ENCODE results near the gene LINGO1. TPM values are rescaled to one million over a fixed set of nuclear protein-coding genes. Genes with fewer than 3 reads are reported as not detected.

LINGO1 gene
- polyA plus RNA-seq, 12 donors: 6.1 to 30.9 (median 9.7) TPM; not detected in 1

DNA sequence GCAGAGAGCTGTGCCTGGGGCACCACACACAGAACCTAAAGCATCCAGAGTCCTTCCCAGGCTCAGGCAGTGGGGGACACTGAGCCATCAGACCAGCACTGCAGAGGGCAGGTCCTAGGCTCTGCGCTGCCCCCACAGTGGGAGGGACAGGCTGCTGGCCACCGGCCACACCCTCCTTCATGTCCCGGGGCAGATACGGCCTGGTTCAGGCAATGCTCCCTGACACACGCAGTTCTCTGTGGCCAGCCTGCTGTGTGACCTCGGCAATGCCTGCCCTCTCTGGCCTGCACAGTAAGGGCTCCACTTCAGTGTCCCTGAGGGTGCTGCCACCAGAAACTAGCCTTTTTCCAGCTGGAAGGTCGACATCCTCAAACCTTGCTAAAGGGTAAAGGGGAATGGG lies 12.4 kb downstream of the LINGO1 start:
- no peak for DNase-seq

DNA sequence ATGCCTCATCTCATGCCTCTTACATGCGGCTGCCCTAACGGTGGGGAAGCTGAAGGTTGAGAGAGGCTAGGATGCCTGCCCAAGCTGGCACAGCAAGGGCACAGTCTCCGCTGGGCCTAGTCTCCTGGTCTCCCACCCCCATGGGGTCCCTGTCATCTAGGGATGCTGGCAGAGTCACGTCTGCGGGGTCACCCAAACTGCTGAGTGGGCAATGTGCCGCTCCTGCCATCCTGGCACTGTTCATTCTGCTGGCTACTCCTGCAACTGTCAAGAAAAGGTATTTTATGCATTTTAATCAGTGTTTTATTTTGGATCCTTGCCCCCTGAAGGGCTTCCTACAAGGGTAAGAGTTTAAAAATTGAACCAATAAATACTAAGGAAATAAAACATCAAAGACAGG lies 12.8 kb downstream of the LINGO1 start:
- no peak for DNase-seq

DNA sequence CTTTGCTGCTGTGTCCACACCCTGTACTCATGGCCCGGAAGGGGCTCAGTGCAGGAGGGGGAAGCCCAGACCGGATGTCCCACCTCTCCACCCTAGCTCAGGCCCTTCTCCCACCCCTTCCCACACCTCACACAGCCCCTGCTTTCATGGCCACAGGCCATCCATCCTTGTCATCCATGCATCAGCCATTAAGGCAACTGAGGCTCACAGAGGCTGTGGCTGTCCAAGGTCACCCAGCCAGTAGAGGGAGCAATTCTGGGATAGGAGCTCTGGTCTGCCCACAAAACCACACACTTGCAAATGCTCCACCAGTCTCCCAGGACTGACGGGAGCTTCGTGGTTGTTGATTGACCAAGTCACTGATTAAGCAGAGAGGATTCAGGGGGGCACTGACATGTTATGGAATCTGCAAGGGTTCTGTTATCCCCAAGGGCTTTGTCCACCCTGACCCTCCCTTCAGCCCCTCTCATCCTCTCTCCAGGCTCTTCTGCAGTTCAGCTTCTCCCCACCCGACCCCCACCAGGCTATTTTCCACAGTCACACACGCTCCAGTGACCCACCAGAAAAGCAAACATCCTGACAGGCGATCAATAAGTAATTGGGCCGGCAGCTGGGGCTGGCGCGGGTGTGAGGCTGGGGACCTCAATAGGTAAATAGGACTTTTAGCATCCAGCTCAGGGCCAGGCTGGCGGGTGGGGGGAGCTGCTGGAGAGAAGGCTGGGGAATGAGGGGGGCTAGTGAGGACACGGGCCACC lies 15.1 kb downstream of the LINGO1 start:
- DNase-seq: no peak

DNA sequence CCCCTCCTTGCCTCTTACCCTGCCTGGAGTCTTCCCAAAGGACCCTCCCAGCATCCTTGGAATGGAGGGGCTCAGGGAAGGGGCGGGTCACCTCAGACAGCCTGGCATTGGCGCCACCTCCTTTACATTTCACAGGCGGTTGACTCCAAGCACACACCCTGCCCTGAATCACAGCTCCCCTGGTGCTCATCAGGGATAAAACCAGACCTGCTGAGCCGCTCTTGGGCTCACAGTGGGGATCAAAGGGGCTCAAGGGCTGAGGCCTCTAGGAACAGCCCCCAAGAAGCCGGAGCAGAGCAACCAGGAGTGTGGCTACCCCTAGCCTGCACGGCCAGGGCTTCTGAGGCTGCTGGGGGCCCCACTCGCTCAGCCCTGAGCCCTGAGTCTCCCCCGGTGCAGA lies 16.6 kb downstream of the LINGO1 start:
- DNase-seq: no peak

DNA sequence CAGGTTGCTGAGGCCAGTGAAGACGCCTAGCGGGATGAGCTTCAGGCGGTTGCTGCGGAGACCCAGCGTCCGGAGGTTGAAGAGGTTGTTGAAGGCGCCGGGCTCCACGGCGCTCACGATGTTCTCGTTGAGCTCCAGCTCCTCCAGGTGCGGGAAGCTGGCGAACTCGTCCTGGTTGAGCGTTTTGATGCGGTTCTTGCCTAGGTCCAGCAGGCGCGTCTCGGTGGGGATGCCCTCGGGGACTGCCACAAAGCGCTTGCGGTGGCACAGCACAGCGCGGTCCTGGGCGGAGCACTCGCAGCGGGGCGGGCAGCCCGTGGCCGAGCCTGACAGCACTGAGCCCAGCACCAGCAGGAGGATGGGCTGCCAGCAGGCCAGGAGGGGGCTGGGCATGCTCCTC lies 17.2 kb downstream of the LINGO1 start:
- no peak for DNase-seq

DNA sequence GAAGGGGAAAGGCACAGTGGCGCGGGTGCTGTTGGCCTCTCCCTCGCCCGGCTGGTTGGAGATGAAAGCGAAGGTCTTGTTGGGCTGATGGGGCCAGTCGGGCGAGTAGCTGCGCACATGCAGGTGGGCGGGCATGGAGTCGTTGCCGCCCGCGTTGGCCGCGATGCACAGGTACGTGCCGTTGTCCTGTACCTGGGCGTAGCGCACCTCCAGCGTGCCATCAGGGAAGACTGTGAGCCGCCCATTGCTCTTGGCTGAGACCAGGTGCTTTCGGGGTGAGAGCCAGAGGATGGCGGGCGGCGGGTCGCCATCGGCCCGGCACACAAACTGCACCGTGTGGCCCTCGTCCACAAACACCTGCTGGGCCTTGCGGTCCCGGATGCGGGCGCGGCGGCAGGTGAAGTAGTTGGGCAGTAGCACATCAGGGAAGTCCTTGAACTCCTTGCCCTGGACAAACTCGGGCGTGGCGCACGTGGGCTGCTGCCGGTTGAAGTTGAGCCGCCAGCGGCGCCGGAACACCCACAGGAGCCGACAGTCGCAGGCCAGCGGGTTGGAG lies 18.4 kb downstream of the LINGO1 start:
- no peak for DNase-seq

DNA sequence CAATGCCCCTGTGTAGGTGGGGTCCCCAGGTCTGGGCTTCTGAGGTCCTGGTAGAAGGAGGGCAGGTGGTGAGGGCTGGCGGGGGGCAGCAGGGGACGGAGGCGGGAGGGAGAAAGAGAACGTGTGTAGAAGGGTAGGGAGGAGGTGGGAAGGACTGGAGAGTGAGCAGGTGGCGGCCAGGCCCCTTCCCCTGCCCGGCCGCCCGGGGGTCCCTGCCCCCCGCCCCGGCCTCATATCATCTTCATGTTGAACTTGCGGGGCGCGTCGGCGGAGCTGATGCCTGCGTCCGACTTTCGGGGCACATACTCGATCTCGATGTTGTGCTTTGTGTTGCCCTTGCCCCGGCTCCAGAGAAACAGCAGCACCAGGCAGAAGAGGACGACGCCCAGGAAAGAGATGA lies 18.9 kb downstream of the LINGO1 start:
- DNase-seq: no peak

DNA sequence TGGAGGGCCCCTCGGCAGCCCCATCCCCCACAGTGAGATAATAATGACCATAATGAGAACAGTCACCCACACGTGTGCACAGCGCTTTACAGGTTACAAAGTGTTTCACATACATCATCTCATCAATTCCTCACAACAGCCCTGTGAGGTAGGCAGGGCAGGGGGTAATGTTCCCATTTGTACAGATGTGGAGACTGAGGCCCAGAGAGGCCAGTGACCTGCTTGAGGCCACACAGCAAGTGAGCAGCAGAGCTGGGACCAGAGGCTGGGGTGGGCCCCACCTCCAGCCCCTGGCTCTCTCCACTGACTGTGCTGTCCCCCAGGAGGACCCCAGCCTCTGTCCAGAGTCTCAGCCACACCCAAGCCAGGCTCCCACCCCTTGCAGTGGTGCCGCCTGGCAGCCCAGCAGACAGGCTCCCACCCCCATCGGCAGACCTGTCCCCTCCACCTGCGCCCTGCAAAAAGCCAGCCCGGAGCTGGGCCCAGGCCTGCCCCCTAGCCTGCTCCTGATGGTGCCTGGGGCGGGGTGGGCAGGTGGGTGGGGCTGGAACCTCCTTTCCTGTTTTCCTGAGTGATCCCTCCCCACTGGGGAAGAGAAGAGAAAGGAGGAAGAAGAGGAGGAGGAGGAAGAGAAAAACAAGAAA lies 19.6 kb downstream of the LINGO1 start:
- DNase-seq: no peak

DNA sequence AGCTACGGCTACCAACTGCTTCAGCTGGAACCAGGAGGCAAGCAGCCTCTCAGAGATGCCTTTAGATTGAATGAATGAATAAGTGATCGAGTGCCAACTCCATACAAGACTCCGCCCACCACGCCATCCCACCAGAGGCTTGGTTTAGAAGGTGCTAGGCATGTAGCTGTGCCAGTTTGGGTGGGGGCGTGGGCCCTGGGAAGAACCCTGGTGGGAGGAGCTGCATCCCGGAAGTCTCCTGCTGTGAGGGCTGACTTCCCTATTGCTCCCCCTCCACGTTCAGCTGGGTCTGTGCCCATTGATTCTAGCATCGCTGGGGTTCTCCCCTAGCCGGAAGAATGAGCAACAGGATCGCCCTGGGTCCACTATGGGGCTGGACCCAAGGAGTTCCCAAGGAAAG lies 20.9 kb downstream of the LINGO1 start:
- no peak for DNase-seq

DNA sequence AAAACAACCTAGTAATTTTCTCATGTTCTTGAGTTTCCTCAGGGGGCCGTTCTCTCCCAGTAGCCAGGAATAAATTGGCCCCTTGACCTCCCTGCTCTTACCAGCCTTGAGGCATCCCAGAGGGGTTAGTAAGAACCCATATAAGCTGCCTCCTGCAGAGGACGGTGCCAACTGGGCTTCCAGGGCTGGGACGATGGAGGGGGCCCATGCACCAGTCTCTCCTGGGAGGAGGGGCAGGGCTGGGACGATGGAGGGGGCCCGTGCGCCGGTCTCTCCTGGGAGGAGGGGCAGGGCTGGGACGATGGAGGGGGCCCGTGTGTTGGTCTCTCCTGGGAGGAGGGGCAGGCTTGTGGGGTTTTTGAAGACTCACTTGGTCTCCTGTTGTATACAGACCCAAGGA lies 22.0 kb downstream of the LINGO1 start:
- DNase-seq: no peak

DNA sequence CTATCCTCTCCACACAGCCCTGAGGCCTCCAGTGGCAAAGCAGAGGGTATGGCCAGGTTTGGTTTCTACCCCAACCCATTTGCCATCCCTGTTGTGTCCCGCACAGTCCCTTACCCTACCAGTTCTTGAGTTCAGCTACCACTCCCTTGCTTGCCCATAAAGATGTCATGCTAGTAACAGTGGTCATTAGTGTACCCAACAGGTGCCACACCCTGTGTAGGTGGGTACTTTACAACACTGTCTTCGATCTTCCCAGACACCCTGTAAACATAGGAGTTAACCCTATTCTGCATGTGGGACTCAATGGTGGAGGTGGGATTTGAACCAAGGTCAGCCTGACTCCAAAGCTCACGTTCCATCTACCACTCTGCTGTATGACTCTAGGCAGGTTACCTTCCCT lies 23.2 kb downstream of the LINGO1 start:
- no peak for DNase-seq

DNA sequence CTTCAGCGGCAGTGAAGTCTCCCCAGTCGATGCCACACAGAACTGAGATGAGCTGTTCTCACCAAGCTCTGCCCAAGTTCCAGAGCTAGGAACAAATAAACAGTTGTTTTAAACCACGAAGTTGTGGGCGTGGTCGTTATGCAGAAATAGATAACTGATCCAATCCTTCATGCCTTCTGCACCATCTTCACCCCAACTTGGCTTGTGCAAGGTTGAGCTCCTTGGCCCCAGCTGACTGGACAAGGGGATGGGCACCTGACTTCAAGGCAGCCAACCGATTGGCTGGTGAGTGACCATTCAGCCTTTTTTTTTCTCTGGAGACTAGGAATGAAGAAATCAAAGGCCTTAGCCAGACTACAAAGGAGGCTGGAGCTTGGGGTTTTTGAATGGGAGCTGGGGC lies 23.9 kb downstream of the LINGO1 start:
- no peak for DNase-seq

DNA sequence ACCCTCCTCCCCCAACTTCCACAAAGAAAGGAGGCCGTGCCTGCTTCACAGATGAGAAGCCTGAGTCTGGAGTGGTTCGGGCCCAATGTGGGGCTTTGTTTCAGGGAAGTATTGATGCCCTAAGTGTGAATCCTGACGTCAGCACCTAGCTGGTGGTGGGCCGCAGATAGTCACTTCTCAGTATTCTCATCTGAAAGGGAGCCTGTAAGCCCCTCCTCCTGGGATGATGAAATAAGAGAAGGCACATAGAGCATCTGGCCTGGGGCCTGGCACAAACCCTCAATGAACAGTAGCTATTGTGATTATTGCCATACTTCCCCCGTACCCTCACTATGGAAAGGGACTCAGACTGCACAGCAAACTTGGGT lies 24.8 kb downstream of the LINGO1 start:
- no peak for DNase-seq

DNA sequence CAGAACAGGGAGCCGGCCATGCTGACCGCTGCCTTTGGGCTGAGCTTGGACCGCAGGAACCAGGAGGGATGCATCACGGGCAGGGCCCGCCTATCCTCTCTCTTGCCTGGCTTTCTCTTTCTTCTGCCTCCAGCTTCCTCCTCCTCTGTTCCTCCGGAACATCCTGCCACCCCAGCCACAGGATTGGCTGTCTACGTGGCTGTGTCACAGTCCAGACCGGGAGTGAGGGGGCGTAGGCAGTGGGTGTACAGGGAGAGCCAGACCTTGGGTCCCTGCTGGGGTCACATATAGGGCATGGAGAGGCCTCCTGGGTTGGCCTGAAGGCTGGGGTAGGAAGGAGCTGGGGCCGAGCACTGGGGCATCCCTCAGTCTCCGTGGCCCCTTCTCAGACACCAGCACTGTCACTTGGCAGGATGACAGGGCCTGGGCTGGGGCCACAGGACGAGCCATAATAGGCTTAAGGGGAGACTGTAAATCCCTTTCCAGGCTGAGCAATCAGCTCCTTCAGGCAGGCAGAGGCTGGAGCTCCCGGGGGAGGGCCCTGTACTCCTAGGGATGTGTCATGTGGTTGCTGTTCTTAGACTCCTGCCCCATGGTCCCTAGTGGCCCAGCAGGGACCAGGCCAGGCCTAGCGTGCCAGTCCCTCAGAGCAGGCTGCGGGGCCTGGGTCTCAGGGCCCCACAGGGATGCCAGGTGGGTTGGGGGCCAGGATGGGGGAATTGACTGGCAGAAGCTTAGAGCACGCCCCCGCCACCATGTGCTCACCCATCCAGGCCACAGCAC lies 25.4 kb downstream of the LINGO1 start:
- no peak for DNase-seq

DNA sequence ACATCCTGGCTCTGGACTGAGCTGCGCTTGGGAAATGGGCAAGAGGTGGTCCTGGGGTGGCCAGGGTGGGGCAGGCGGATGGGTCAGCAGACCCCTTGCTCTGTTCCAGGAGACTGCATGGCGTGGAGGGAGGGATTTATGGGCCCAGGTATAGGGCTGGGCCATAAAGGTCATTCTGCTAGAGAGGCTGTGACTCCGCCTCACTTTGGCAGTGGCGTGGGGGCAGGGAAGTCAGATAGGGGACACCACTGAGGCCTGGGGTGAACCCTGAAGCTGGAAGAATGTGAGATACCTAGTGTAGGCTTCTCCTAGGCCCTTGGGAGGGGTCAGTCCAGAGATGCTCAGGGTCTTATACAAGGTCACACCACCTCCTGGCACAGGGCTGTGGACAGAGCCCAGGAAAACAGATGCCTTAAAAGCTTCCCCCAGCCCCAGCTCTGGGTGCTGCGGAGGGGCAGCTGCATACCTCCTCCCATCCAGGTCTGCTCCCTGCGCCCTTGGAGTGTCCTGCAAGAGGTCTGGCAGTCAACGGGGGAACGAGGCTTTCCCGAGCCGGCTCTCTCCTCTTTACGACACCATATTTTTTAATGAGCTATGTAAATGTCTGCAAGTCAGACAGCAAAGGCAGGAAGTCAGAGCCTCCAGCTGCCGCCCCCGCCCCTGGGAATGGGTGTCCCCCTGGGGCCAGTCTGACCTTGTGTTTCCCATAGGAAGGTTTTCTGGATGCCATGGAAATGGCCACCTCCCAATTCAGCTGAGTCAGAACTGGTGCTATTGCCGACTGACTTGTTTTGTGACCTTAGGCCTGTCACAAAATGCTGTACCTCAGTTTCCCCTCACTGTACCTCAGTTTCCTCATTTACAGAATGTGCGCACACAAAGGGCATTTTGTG lies 26.3 kb downstream of the LINGO1 start:
- DNase-seq: no peak

DNA sequence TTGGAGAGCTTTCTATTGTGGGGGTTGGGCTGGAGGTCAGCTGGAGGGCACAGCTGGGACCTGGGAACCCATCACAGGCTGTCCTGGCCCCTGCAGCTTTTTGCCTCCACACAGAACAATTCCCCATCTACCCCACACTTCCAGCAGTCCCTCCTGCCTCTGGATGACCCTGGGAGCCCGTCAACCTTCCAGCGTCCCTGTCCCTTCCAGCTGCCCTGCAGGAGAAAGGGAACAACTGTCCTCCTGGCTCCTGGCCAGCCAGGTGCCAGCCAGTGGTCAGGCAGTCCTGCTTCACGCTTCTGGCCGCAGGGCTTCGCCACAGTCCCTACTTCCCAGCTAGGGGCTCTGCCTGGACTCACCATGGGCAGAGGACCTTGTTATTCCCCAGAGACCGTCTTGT lies 27.2 kb downstream of the LINGO1 start:
- no peak for DNase-seq

DNA sequence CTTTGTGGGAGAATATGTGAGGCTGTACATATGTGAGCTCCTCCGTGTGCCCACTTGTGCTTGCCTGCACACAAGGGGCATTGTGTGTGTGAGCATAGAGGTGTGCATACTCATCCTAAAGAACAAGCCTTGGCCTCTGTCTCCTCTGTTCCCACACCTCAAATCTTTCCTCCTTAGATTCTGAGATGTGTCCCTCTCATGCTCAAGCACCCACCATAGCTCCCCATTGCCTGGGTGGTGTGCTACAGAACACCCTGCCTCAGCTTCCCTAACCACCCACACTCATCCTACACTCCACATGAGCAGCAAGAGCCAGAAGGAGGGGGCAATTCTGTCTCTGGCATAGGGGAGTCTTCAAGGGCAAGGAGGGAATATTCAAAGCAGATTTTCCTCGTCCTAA lies 27.7 kb downstream of the LINGO1 start:
- no peak for DNase-seq

DNA sequence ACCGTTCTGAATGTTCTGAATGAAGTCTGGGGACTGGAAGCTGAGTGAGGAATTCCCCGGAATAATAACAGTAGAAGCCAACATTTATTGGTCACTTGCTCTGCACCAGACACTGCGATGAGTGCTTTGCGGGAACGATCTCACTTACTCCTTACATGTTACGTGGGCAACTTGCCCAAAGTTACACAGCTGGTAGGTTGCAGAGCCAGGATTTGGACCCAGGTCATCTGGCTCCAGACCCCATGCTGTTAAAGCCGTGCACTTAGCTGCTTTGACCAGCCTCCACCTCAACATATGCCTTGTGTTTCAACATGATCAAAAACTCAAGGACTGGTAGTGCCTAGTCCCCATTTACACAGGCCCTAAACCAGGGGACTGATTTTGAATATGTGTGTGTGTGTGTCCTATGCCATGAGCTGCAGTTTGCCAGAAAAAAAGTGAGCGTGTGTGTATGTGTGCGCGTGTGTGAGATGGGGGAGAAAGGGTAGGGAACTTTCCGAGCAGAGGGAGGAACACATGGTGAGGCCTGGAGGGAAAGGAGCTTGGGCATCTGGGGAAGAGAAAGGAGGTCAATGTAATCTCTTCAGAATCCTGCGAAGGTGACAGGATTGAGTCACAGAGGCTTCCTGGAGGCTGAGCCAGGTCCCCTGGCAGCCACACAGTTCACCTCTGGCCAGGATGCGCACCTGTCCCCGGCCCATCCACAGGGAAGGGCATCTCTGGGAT lies 28.9 kb downstream of the LINGO1 start:
- no peak for DNase-seq

DNA sequence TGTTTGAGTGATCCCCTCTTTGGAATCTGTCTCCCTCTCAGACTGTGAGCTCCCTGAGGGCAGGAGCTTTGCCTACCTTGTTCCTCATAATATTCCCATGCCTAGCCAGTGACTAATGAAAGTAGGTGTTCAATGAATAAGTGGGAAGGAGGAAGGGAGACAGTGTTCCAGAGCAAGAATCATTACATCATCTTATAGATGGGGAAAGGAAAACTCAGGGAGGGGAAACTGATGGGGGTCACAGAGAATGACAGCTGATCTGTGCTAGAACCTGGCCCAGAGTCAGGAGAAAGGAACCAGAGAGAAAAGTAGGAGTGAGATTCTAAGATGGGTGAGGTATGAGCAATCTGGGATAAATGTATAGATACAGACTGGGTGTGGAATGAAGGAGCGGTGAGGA lies 29.9 kb downstream of the LINGO1 start:
- no peak for DNase-seq

DNA sequence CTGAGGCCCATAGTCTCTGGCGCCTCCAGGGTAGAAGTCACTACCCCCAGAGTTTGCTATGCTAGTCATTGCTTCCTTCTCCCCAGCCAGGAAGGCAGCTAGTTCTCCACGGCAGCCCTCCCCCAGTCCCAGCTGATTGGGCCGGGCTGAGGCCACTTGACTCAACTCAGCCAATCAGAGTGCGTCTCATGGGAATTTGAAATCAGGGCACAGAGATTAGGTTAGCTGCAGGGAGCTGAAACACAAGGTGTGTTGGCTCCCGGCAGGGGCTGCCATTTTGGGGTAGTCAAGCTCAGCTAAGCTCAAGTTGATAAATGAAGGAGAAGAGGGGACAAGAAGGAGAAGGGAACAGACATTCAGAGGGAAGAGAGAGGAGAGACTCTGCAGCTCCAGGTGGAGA lies 32.8 kb downstream of the LINGO1 start:
- no peak for DNase-seq

DNA sequence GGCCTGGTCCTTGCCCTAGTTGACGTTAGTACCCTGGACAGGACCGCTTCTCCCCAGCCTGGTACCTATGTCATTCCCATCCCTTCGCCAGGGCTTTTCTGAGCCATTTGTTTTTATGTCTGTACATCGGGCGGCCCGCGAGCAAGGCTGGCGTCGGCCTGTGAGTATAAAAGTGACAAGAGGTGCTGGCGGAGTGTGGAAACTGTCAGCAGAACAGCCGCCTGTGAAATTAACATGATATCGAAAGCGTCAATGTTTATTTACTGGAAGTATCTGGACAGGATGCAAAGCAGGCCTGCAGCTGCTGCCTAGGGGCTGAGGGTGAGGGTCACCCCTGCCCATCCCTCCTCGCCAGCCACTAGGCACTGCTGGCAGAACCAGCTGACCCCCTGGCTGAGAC lies 33.4 kb downstream of the LINGO1 start:
- DNase-seq: no peak
